IPS-20b (cell line): Measurements from ENCODE around the gene BPIFB2.

Experiments
- H3K27ac ChIP-seq: one replicate; pipeline ENCODE4 v1.5.1; 2013; ENCODE audit warnings: low read length
- H3K27me3 ChIP-seq: 2 replicates; pipeline ENCODE4 v1.6.1; 2013; ENCODE audit warnings: mild to moderate bottlenecking, low read length, inconsistent platforms; ENCODE audit not compliant: insufficient read depth
- H3K36me3 ChIP-seq: 2 replicates; pipeline ENCODE4 v1.6.1; 2013; ENCODE audit warnings: low read depth, mild to moderate bottlenecking, inconsistent platforms, low read length, moderate library complexity; ENCODE audit not compliant: insufficient read depth
- H3K4me1 ChIP-seq: 2 replicates; pipeline ENCODE4 v1.6.1; 2013; ENCODE audit warnings: mild to moderate bottlenecking, control low read depth, inconsistent platforms, low read length, moderate library complexity; ENCODE audit not compliant: insufficient read depth
- H3K4me3 ChIP-seq: 2 replicates; pipeline ENCODE4 v1.5.1; 2013; ENCODE audit warnings: mild to moderate bottlenecking, low read length, inconsistent platforms
- H3K9ac ChIP-seq: 2 replicates; pipeline ENCODE4 v1.6.1; 2013; ENCODE audit warnings: low read depth, mild to moderate bottlenecking, inconsistent platforms, low read length, moderate library complexity
- H3K9me3 ChIP-seq: 2 replicates; pipeline ENCODE4 v1.6.1; 2013; ENCODE audit warnings: mild to moderate bottlenecking, low read depth, low read length, inconsistent platforms; ENCODE audit not compliant: insufficient read depth

Gene BPIFB2

GRCh38 chr20:32965581-32966373 is 41.7 kb upstream of the BPIFB2 start:
- Histone ChIP-seq H3K27me3 (no peaks in the 10 kb centered on the region), H3K4me1 (no peaks in the 10 kb centered on the region), H3K4me3 (no peak overlapping the region)

GRCh38 chr20:32966382-32966781 is 41.1 kb upstream of the BPIFB2 start:
- no peaks in the 10 kb centered on the region for H3K27me3 ChIP-seq

More at GRCh38 chr20:32965581-32966373, 41.7 kb upstream of the BPIFB2 start:
- Histone ChIP-seq H3K36me3 (no peaks in the 10 kb centered on the region), H3K9me3 (no peaks in the 10 kb centered on the region), H3K27ac (no peak overlapping the region), H3K9ac (no peak overlapping the region)

GRCh38 chr20:32966881-32967781 is 40.4 kb upstream of the BPIFB2 start:
- H3K27ac ChIP-seq: no peak overlapping the region
- no peaks in the 10 kb centered on the region for H3K36me3 ChIP-seq
- H3K27me3 ChIP-seq: no peaks in the 10 kb centered on the region
- no peaks in the 10 kb centered on the region for H3K9me3 ChIP-seq
- no peak overlapping the region for H3K9ac ChIP-seq
- no peak overlapping the region for H3K4me3 ChIP-seq
- peaks cover 7% of the 10 kb centered on the region; the same call in 1 of the 2 replicates for H3K4me1 ChIP-seq

More at GRCh38 chr20:32966382-32966781, 41.1 kb upstream of the BPIFB2 start:
- H3K9ac ChIP-seq: no peak overlapping the region
- H3K36me3 ChIP-seq: no peaks in the 10 kb centered on the region
- H3K27ac ChIP-seq: no peak overlapping the region
- no peaks in the 10 kb centered on the region for H3K9me3 ChIP-seq
- no peak overlapping the region for H3K4me3 ChIP-seq
- H3K4me1 ChIP-seq: no peaks in the 10 kb centered on the region

- Histone ChIP-seq H3K9ac (no peak overlapping the region), H3K36me3 (no peaks in the 10 kb centered on the region), H3K27me3 (no peaks in the 10 kb centered on the region), H3K4me3 (no peak overlapping the region), H3K9me3 (no peaks in the 10 kb centered on the region), H3K27ac (no peak overlapping the region), H3K4me1 (peaks cover 8% of the 10 kb centered on the region; the same call in 1 of the 2 replicates)
Observed at GRCh38 chr20:32967961-32968457, 39.5 kb upstream of the BPIFB2 start.

- no peak overlapping the region for H3K27ac ChIP-seq
- peaks cover 8% of the 10 kb centered on the region; the same call in 1 of the 2 replicates for H3K4me1 ChIP-seq
- H3K9ac ChIP-seq: no peak overlapping the region
Observed at GRCh38 chr20:32968478-32969241, 38.8 kb upstream of the BPIFB2 start.

GRCh38 chr20:32969356-32970114 is 38.0 kb upstream of the BPIFB2 start:
- Histone ChIP-seq H3K9me3 (no peaks in the 10 kb centered on the region), H3K27me3 (no peaks in the 10 kb centered on the region), H3K4me3 (no peak overlapping the region), H3K9ac (no peak overlapping the region), H3K4me1 (peaks cover 15% of the 10 kb centered on the region; the same call in 1 of the 2 replicates), H3K27ac (no peak overlapping the region), H3K36me3 (no peaks in the 10 kb centered on the region)

More at GRCh38 chr20:32968478-32969241, 38.8 kb upstream of the BPIFB2 start:
- H3K36me3 ChIP-seq: no peaks in the 10 kb centered on the region
- no peaks in the 10 kb centered on the region for H3K9me3 ChIP-seq
- no peaks in the 10 kb centered on the region for H3K27me3 ChIP-seq
- H3K4me3 ChIP-seq: no peak overlapping the region

- no peak overlapping the region for H3K4me3 ChIP-seq
- no peaks in the 10 kb centered on the region for H3K36me3 ChIP-seq
- H3K9me3 ChIP-seq: no peaks in the 10 kb centered on the region
- no peak overlapping the region for H3K9ac ChIP-seq
- no peaks in the 10 kb centered on the region for H3K27me3 ChIP-seq
- H3K4me1 ChIP-seq: peaks cover 15% of the 10 kb centered on the region; the same call in 1 of the 2 replicates
- no peak overlapping the region for H3K27ac ChIP-seq
Observed at GRCh38 chr20:32970115-32970972, 37.2 kb upstream of the BPIFB2 start.

GRCh38 chr20:32970973-32971300 is 36.6 kb upstream of the BPIFB2 start:
- H3K36me3 ChIP-seq: no peaks in the 10 kb centered on the region
- no peak overlapping the region for H3K27ac ChIP-seq
- H3K4me1 ChIP-seq: peaks cover 15% of the 10 kb centered on the region; the same call in 1 of the 2 replicates
- no peaks in the 10 kb centered on the region for H3K27me3 ChIP-seq
- H3K9ac ChIP-seq: no peak overlapping the region
- H3K9me3 ChIP-seq: no peaks in the 10 kb centered on the region
- no peak overlapping the region for H3K4me3 ChIP-seq

- Histone ChIP-seq H3K27me3 (no peaks in the 10 kb centered on the region), H3K4me3 (no peak overlapping the region), H3K9ac (peak overlapping the region; percentile 15; the same call in 1 of the 2 replicates)
Observed at GRCh38 chr20:32971703-32972161, 35.8 kb upstream of the BPIFB2 start.

More at GRCh38 chr20:32971703-32972161, 35.8 kb upstream of the BPIFB2 start:
- H3K27ac ChIP-seq: no peak overlapping the region
- no peaks in the 10 kb centered on the region for H3K36me3 ChIP-seq
- H3K4me1 ChIP-seq: peaks cover 15% of the 10 kb centered on the region; the same call in 1 of the 2 replicates
- H3K9me3 ChIP-seq: no peaks in the 10 kb centered on the region
